ENCODE data around the gene FARS2.

DNA sequence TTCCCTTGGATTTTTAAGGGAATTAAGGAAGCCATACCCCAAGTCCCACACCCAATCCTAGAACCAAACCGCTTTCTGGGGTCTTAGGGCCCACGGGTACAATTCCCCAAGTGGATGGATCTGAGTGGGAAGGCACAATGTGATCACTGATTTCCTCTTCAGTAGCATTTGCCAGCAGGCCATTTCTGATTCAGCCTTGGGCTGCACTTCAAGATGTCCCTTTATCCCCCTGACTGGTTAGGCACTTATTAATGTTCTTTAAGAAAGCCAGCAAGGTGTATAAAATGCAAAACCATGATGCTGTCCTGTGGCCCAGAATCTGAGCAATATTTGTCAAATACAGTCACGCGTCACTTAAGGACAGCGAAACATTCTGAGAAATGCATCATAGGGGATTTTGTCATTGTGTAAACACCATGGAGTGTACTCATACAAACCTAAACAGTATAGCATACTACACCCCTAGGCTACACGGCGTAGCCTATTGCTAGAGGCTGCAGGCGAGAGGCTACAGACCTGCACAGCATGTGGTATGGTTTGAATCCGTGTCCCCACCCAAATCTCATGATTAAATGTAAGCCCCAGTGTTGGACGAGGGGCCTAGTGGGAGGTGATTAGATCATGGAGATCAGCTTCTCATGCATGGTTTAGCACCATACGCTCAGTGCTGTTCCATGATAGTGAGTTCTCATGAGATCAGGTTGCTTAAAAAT, 511.3 kb downstream of the FARS2 start:
- TF ChIP-seq, protein P1, sequence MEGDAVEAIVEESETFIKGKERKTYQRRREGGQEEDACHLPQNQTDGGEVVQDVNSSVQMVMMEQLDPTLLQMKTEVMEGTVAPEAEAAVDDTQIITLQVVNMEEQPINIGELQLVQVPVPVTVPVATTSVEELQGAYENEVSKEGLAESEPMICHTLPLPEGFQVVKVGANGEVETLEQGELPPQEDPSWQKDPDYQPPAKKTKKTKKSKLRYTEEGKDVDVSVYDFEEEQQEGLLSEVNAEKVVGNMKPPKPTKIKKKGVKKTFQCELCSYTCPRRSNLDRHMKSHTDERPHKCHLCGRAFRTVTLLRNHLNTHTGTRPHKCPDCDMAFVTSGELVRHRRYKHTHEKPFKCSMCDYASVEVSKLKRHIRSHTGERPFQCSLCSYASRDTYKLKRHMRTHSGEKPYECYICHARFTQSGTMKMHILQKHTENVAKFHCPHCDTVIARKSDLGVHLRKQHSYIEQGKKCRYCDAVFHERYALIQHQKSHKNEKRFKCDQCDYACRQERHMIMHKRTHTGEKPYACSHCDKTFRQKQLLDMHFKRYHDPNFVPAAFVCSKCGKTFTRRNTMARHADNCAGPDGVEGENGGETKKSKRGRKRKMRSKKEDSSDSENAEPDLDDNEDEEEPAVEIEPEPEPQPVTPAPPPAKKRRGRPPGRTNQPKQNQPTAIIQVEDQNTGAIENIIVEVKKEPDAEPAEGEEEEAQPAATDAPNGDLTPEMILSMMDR (IDR thresholded peaks at IDR 0.05; ENCODE audit: extremely low read depth in 1 of 2, insufficient read depth in 1 of 2, low read depth in 1 of 2, low read length in 2 of 2): no peak
- TF ChIP-seq POLR2A (IDR thresholded peaks at IDR 0.05; ENCODE audit: low read depth, low read length) (no peak), EZH2 (IDR thresholded peaks at IDR 0.05; ENCODE audit: borderline replicate concordance, low read depth, low read length, severe bottlenecking) (no peak), MYC (IDR thresholded peaks at IDR 0.05; ENCODE audit: low read depth, low read length) (no peak), FOS (IDR thresholded peaks at IDR 0.05; ENCODE audit: borderline replicate concordance, insufficient read depth, low read length) (no peak), POLR2AphosphoS5 (IDR thresholded peaks at IDR 0.05; ENCODE audit: insufficient read depth, low read depth, low read length) (no peak), JUN (IDR thresholded peaks at IDR 0.05; ENCODE audit: borderline replicate concordance, insufficient read depth, insufficient read length, low read depth) (no peak)
- TF ChIP-seq, protein P2, sequence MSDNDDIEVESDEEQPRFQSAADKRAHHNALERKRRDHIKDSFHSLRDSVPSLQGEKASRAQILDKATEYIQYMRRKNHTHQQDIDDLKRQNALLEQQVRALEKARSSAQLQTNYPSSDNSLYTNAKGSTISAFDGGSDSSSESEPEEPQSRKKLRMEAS (IDR thresholded peaks at IDR 0.05; ENCODE audit: insufficient read depth, insufficient read length): no peak
